HepG2 (cell line): ENCODE measurements around the gene NPC1. TPM values are rescaled to one million over a fixed set of nuclear protein-coding genes. Genes with fewer than 3 reads are reported as not detected.

Source experiments
- AHR ChIP-seq: IDR thresholded peaks from 2 replicates; pipeline ENCODE4 v1.6.1; 2018; ENCODE audit warnings: missing genetic modification reagents, missing compliant biosample characterization
- CENPX ChIP-seq: sonication (generic); formaldehyde crosslinking; IDR thresholded peaks from 2 replicates; pipeline ENCODE4 v1.9.0; 2021; ENCODE audit warnings: mild to moderate bottlenecking, missing genetic modification reagents, moderate library complexity
- CHCHD3 ChIP-seq: sonication (generic); formaldehyde crosslinking; IDR thresholded peaks from 2 replicates; pipeline ENCODE4 v1.8.0; 2022; ENCODE audit warnings: mild to moderate bottlenecking, missing genetic modification reagents, moderate library complexity
- CREBL2 ChIP-seq: sonication (generic); formaldehyde crosslinking; IDR thresholded peaks from 2 replicates; pipeline ENCODE4 v1.8.1; 2023; ENCODE audit warnings: missing genetic modification reagents, mild to moderate bottlenecking, borderline replicate concordance
- ETV5 ChIP-seq: IDR thresholded peaks from 2 replicates; pipeline ENCODE4 v1.6.1; 2018; ENCODE audit warnings: missing biosample characterization, missing genetic modification reagents, inconsistent platforms, borderline replicate concordance
- HOXA7 ChIP-seq: sonication (generic); formaldehyde crosslinking; IDR thresholded peaks from 2 replicates; pipeline ENCODE4 v1.8.1; 2022; ENCODE audit warnings: mild to moderate bottlenecking, missing genetic modification reagents, moderate library complexity
- MBD4 ChIP-seq: IDR thresholded peaks from 2 replicates; pipeline ENCODE4 v1.6.1; 2012; ENCODE audit warnings: low read length, inconsistent platforms, borderline replicate concordance
- MIER2 ChIP-seq: IDR thresholded peaks from 2 replicates; pipeline ENCODE4 v1.6.1; 2016; ENCODE audit warnings: missing biosample characterization, missing genetic modification reagents
- MIXL1 ChIP-seq: IDR thresholded peaks from 2 replicates; pipeline ENCODE4 v1.6.1; 2016
- MTA1 ChIP-seq: sonication (generic); formaldehyde crosslinking; IDR thresholded peaks from 2 replicates; pipeline ENCODE4 v1.4.0; 2020; ENCODE audit warnings: missing genetic modification reagents, mild to moderate bottlenecking, borderline replicate concordance
- NBN ChIP-seq: fragments of 450-650 bp; conservative IDR thresholded peaks from 2 replicates; pipeline ENCODE4 v1.6.1; 2017
- NFKB2 ChIP-seq: sonication (generic); formaldehyde crosslinking; IDR thresholded peaks from 2 replicates; pipeline ENCODE4 v1.4.0; 2020; ENCODE audit warnings: missing genetic modification reagents, borderline replicate concordance
- NR2F6 ChIP-seq, 2 experiments: IDR thresholded peaks; 2 replicates each; pipeline ENCODE4 v1.6.1; 2016; ENCODE audit warnings: antibody characterized with exemption in 1 of 2, mild to moderate bottlenecking in 1 of 2
- RBFOX2 ChIP-seq: fragments of 200-400 bp; formaldehyde crosslinking; IDR thresholded peaks from 2 replicates; pipeline ENCODE4 v1.6.1; 2017; ENCODE audit warnings: low read depth, mild to moderate bottlenecking, low read length
- RFXAP ChIP-seq: sonication (generic); formaldehyde crosslinking; IDR thresholded peaks from 2 replicates; pipeline ENCODE4 v1.4.0; 2020; ENCODE audit warnings: missing genetic modification reagents, borderline replicate concordance
- TAF15 ChIP-seq: fragments of 200-400 bp; formaldehyde crosslinking; IDR thresholded peaks from one replicate; pipeline ENCODE4 v1.6.1; 2018; ENCODE audit warnings: mild to moderate bottlenecking, low read depth, low read length; ENCODE audit not compliant: poor library complexity, severe bottlenecking
- ZNF10 ChIP-seq: sonication (generic); formaldehyde crosslinking; IDR thresholded peaks from 2 replicates; pipeline ENCODE4 v1.4.0; 2020; ENCODE audit warnings: mild to moderate bottlenecking, low read depth, missing genetic modification reagents, borderline replicate concordance
- ZNF121 ChIP-seq: sonication (generic); formaldehyde crosslinking; IDR thresholded peaks from 2 replicates; pipeline ENCODE4 v1.5.0; 2020; ENCODE audit warnings: mild to moderate bottlenecking, missing genetic modification reagents
- ZNF274 ChIP-seq: sonication (generic); formaldehyde crosslinking; IDR thresholded peaks from 2 replicates; pipeline ENCODE4 v1.5.1; 2020; ENCODE audit warnings: mild to moderate bottlenecking, missing genetic modification reagents
- ZNF333 ChIP-seq: sonication (generic); formaldehyde crosslinking; IDR thresholded peaks from 2 replicates; pipeline ENCODE4 v1.4.0; 2020; ENCODE audit warnings: mild to moderate bottlenecking, missing genetic modification reagents, borderline replicate concordance
- ZNF597 ChIP-seq: sonication (generic); formaldehyde crosslinking; IDR thresholded peaks from 2 replicates; pipeline ENCODE4 v1.5.0; 2020; ENCODE audit warnings: missing genetic modification reagents
- ZNF770 ChIP-seq: sonication (generic); formaldehyde crosslinking; IDR thresholded peaks from 2 replicates; pipeline ENCODE4 v1.5.0; 2020; ENCODE audit warnings: mild to moderate bottlenecking, missing genetic modification reagents
- ZNF800 ChIP-seq: sonication (generic); formaldehyde crosslinking; IDR thresholded peaks from 2 replicates; pipeline ENCODE4 v1.4.0; 2020; ENCODE audit warnings: missing genetic modification reagents
- polyA plus RNA-seq, 8 experiments: library from polyadenylated mRNA; depleted of rRNA in 3 of 8; stranded (reverse) in 7 of 8; unstranded in 1 of 8; fragments of >200 nt; fragmentation: Illumina TruSeq in 4 of 8; extraction: Trizol in 4 of 8; gene quantifications; 2 replicates each; pipeline versions ENCODE4 v1.2.1 to v1.2.3, GENCODE V29; 2011 to 2016; ENCODE audit warnings: low read depth in 4 of 8, missing spikeins in 1 of 8, mixed read lengths in 1 of 8; ENCODE audit not compliant: insufficient read depth in 1 of 8
- total RNA-seq, 5 experiments: library from RNA; depleted of rRNA; stranded (reverse); fragments of >200 nt; fragmentation: Illumina TruSeq; extraction: Trizol; gene quantifications; 2 replicates each; pipeline ENCODE4 v1.2.3, GENCODE V29; 2016; ENCODE audit warnings: low read depth in 1 of 5

Gene NPC1
- total and polyA plus RNA-seq, 2 of the 13 experiments (the other 11 are each of a cell fraction or from before 2014, with no cell fraction given), result 46.5 to 114 TPM

- TF ChIP-seq ZNF597 (CRISPR knock-in tag) (no peak), ZNF10 (CRISPR knock-in tag) (no peak), TAF15 (no peak), RBFOX2 (peak; percentile 88), CENPX (CRISPR knock-in tag) (no peak), ETV5 (CRISPR knock-in tag) (no peak; the same call in 1 of the 2 replicates), ZNF274 (CRISPR knock-in tag) (peak; percentile 70; the same call in 1 of the 2 replicates), NBN (no peak), MBD4 (no peak), RFXAP (CRISPR knock-in tag) (no peak), MTA1 (peak; percentile 53; the same call in 1 of the 2 replicates), ZNF121 (CRISPR knock-in tag) (peak; percentile 21; the same call in 1 of the 2 replicates), CHCHD3 (no peak), ZNF333 (no peak), ZNF770 (CRISPR knock-in tag) (peak; percentile 66), HOXA7 (CRISPR knock-in tag) (no peak; the same call in 1 of the 2 replicates), MIER2 (CRISPR knock-in tag) (no peak), AHR (CRISPR knock-in tag) (no peak), ZNF800 (CRISPR knock-in tag) (no peak), NFKB2 (CRISPR knock-in tag) (peak; percentile 79; the same call in 1 of the 2 replicates), CREBL2 (CRISPR knock-in tag) (no peak), MIXL1 (CRISPR knock-in tag) (no peak), NR2F6 (IDR thresholded peaks at IDR 0.05) (no peak), NR2F6 (CRISPR knock-in tag; IDR thresholded peaks at IDR 0.05) (peak; percentile 20; the same call in 1 of the 2 replicates)
These were observed 83.0 kb downstream of the NPC1 start, which contains the start of gene RMC1 (continued) for GRCh38 chr18:23503038-23503962.
